WERI-Rb-1 (cell line): ENCODE results near the gene HECTD4.
"Not testable (repeated sequence)": the region's sequence is repeated elsewhere in the genome, so short reads cannot be mapped to it uniquely, and the experiment has no call there.

Experiments used
- DNase-seq: peaks from one replicate; pipeline ENCODE4 v3.0.0-alpha.2; 2020
- H3K27ac ChIP-seq: fragments of 250-450 bp; sonication (Bioruptor Pico); 2 replicates; pipeline ENCODE4 v1.5.1; 2020; ENCODE audit warnings: mild to moderate bottlenecking, moderate library complexity
- H3K27me3 ChIP-seq: fragments of 250-450 bp; sonication (Bioruptor Pico); 2 replicates; pipeline ENCODE4 v1.5.1; 2021; ENCODE audit warnings: mild to moderate bottlenecking, low read depth, moderate library complexity; ENCODE audit not compliant: insufficient read depth, severe bottlenecking
- H3K36me3 ChIP-seq: fragments of 250-450 bp; sonication (Bioruptor Pico); 2 replicates; pipeline ENCODE4 v1.5.1; 2020; ENCODE audit warnings: mild to moderate bottlenecking, moderate library complexity
- H3K4me3 ChIP-seq: 2 replicates; pipeline ENCODE4 v1.5.1; 2011; ENCODE audit warnings: low read depth, mild to moderate bottlenecking, control low read depth, low read length
- H3K9me3 ChIP-seq: fragments of 250-450 bp; sonication (Bioruptor Pico); 2 replicates; pipeline ENCODE4 v1.5.1; 2021; ENCODE audit warnings: mild to moderate bottlenecking, moderate library complexity; ENCODE audit not compliant: severe bottlenecking
- CTCF ChIP-seq: IDR thresholded peaks from 2 replicates; pipeline ENCODE4 v1.5.1; 2011; ENCODE audit warnings: low read depth, mild to moderate bottlenecking, control low read depth, inconsistent platforms, low read length

Gene HECTD4

GRCh38 chr12:112341046-112341825 lies 41.0 kb downstream of the HECTD4 start:
- no peak for DNase-seq
- no peaks in the 10 kb centered on the region for H3K9me3 ChIP-seq
- H3K36me3 ChIP-seq: 0 out of 2 replicates have a peak, but pooled peaks cover 2% of the 10 kb centered on the region
- no peak for TF ChIP-seq CTCF
- H3K4me3 ChIP-seq: no peak overlapping the region
- no peak overlapping the region; the same call in 1 of the 2 replicates for H3K27ac ChIP-seq
- H3K27me3 ChIP-seq: no peaks in the 10 kb centered on the region

GRCh38 chr12:112340230-112340629 lies 42.0 kb downstream of the HECTD4 start:
- Histone ChIP-seq H3K27me3 (no peaks in the 10 kb centered on the region), H3K36me3 (0 out of 2 replicates have a peak, but pooled peaks cover 2% of the 10 kb centered on the region), H3K4me3 (no peak overlapping the region), H3K27ac (no peak overlapping the region), H3K9me3 (no peaks in the 10 kb centered on the region)
- TF ChIP-seq CTCF: no peak
- DNase-seq: no peak

GRCh38 chr12:112334999-112335398 lies 47.2 kb downstream of the HECTD4 start:
- not testable (repeated sequence) for H3K36me3 ChIP-seq, H3K27me3 ChIP-seq, H3K4me3 ChIP-seq, H3K9me3 ChIP-seq, H3K27ac ChIP-seq, DNase-seq

GRCh38 chr12:112333019-112333418 lies 49.2 kb downstream of the HECTD4 start:
- Histone ChIP-seq H3K4me3 (no peak overlapping the region), H3K27me3 (no peaks in the 10 kb centered on the region), H3K36me3 (0 out of 2 replicates have a peak, but pooled peaks cover 2% of the 10 kb centered on the region), H3K9me3 (no peaks in the 10 kb centered on the region), H3K27ac (no peak overlapping the region)
- DNase-seq: no peak
- no peak for TF ChIP-seq CTCF

- Histone ChIP-seq H3K27me3 (no peaks in the 10 kb centered on the region), H3K4me3 (no peak overlapping the region), H3K27ac (no peak overlapping the region), H3K36me3 (no peaks in the 10 kb centered on the region), H3K9me3 (no peaks in the 10 kb centered on the region)
- no peak for DNase-seq
- no peak for TF ChIP-seq CTCF
Observed at GRCh38 chr12:112331886-112332285, 50.3 kb downstream of the HECTD4 start.

GRCh38 chr12:112330706-112331105 lies 51.5 kb downstream of the HECTD4 start:
- Histone ChIP-seq H3K36me3 (no peaks in the 10 kb centered on the region), H3K27me3 (no peaks in the 10 kb centered on the region), H3K9me3 (no peaks in the 10 kb centered on the region), H3K4me3 (no peak overlapping the region), H3K27ac (no peak overlapping the region)
- DNase-seq: peak; percentile 16
- TF ChIP-seq CTCF: no peak
